Measurements from ENCODE around the gene FIGN.

GRCh38 chr2:163652751-163653150, 83.1 kb downstream of the FIGN start:
- TF ChIP-seq CTCF (IDR thresholded peaks at IDR 0.05) (no peak), POLR2A (IDR thresholded peaks at IDR 0.05) (no peak), POLR2AphosphoS5 (IDR thresholded peaks at IDR 0.05) (no peak)

All from breast epithelium (tissue), 3 donors.